AG09319 (cell line): ENCODE data around the gene SUPT4H1.

Source experiments
- DNase-seq: peaks from one replicate; pipeline ENCODE4 v3.0.0-alpha.2; 2010; ENCODE audit warnings: low read depth; ENCODE audit errors: extremely low read depth
- TF ChIP-seq, protein P1 (sequence below): IDR thresholded peaks from 2 replicates; pipeline ENCODE4 v1.5.1; 2011; ENCODE audit warnings: low read depth, mild to moderate bottlenecking, inconsistent platforms, low read length, moderate library complexity

SUPT4H1 gene

DNA sequence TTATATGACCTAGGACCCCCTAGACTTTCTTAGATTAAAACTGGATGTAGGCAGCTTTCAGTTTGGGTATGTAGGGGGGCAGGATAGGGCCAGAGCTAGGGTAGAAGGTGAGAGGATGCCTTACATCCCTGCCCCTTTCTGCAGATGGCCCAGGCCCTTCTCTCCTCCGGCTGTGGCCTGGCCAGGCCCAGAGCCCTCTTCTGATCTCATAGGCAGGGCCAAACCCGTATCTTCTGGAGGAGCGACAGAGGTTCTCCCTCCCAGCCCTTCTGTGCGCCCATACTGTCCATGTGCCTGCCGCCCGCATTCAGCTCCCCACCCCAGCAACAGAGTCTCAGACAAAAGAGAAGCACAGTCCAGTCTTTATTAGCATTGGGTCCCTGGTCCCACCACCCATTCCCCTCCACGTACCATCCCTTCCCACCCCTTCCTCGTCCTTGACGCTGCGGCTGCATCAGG lies 21.4 kb downstream of the SUPT4H1 start:
- TF ChIP-seq, protein P1, sequence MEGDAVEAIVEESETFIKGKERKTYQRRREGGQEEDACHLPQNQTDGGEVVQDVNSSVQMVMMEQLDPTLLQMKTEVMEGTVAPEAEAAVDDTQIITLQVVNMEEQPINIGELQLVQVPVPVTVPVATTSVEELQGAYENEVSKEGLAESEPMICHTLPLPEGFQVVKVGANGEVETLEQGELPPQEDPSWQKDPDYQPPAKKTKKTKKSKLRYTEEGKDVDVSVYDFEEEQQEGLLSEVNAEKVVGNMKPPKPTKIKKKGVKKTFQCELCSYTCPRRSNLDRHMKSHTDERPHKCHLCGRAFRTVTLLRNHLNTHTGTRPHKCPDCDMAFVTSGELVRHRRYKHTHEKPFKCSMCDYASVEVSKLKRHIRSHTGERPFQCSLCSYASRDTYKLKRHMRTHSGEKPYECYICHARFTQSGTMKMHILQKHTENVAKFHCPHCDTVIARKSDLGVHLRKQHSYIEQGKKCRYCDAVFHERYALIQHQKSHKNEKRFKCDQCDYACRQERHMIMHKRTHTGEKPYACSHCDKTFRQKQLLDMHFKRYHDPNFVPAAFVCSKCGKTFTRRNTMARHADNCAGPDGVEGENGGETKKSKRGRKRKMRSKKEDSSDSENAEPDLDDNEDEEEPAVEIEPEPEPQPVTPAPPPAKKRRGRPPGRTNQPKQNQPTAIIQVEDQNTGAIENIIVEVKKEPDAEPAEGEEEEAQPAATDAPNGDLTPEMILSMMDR = no peak
- DNase-seq = no peak

GRCh38 chr17:58329810-58330537 lies 22.0 kb downstream of the SUPT4H1 start:
- TF ChIP-seq, protein P1 = no peak
- no peak for DNase-seq

DNA sequence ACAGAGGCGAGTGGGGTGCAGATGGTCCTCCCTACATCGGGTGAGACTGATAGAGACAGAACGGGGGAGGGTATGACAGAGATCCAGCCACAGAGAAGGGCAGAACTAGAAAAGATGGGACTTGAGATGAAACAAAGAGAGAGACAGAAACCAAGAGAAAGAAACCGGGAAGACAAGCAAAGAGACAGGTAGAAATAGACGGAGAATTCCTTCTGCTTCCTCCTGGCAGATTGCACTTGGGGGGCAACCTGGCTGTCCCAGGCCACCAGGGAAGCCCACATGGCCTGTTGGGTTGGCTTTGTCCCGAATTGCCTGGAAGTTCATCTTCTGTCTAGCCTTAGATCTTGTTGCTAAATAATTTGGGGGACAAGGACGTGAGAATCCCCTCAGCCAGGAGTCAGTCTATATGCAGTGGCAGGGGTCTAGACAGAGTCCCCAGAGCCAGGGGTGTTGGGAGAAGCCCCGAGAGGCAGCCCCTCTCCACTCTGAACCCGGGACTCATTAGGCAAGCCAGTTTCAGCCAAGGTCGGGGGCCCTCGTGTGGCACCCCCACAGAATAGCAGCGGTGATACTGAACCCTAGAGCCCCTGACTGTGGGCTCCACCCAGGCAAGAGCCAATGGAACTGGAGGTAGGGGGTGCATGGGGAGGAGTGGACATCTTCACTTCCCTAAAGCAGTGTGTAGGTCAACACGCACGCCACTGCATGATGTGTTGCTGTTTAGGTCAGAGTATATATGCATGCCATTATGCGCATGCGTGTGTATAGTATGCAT lies 22.8 kb downstream of the SUPT4H1 start:
- no peak for DNase-seq

DNA sequence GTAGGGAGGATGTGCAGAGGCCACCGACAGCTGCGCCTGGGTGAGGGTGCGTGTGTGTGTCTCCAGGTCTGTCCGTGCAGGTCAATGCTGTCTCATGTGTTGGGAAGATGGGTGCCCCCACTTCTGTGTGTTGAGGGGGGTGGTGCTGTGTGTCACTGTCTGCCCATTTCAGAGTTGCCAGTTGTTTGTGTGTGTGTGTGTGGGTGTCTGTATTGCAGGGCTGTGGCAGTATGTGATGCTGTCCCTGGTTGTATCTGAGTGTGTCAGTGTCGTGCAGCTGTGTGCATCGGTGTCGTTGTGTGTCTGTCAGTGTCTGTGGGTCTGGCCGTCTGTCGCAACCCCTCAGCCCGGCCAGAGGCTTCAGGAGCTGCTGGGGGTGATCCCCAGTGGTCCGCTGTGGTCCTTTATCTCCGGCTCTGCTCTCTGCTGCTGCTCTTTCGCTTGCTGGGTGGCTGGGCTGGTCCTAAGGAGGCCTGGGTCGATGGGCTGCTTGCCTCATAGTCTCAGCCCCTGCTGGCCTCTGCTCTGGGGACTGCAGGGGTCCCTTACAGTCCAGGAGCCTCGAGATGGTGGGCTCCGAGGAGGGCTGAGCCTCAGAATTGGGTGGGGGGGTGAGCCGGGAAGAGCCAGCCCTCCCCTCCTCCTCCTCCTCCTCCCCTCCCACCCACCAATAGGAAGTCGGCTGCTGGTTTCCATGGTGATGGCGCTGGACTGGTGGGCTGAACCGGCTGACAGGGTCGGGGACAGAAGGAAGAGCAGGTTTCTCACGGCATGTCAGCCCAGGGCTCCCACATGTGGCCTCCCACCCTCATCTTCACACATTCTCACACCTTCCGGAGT lies 23.6 kb downstream of the SUPT4H1 start, which contains the start of gene TSPOAP1:
Gene TSPOAP1, minus strand, starts transcription at position 601 of the 840 bp plus-strand sequence. CDS start 875 bp downstream, outside the sequence.
- no peak for DNase-seq
- TF ChIP-seq, protein P1 = no peak

More for the DNA sequence above, 22.8 kb downstream of the SUPT4H1 start:
- TF ChIP-seq, protein P1 = peak; percentile 4; the same call in 1 of the 2 replicates

DNA sequence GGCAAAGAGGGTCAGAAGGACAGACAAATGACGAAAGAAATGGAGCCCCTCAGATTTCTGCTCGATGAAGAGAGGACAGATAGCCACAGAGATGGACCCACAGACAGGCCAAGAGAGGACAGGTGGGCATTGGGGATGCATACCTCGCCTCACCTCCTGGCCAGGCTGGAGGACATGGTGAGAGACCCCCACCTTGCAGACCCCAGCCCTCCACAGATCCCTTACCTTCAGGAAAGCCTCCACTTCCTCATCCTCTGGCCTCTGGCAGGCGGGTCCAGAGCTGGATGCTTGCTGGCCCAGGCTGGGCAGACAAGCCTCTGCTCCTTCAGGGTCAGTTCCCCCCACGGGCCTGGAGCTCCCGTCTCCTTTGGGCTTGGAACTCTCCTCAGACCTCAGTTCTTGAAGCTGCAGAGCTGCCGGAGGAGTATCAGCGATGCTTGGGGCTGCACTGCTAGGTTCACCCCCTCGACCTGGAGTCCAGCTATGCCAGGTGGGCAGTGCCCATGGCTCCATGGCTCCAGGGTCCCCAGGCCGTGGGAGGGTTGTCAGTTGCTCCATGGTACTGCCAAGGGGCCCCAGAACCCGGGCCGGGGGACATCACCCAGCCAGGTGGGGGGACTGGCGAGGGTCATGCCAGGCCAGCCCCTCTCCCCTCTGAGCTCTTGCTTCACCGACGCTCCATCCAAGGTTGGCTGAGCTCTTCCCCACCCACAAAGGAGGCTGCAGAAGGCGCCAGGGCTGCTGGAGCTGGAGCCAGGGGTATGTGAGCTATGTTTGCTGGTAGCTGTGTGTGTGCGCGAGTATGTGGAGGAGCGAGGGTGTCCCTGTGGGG lies 24.4 kb downstream of the SUPT4H1 start:
- no peak for DNase-seq
- TF ChIP-seq, protein P1 = no peak

GRCh38 chr17:58326609-58327362 lies 25.2 kb downstream of the SUPT4H1 start:
- TF ChIP-seq, protein P1 = no peak
- no peak for DNase-seq
